ENCODE measurements around the gene ARVCF. TPM values are rescaled to one million over a fixed set of nuclear protein-coding genes. Genes with fewer than 3 reads are reported as not detected.

Gene ARVCF
- total RNA-seq, 1 donor from 2014 or later = 109 TPM

DNA sequence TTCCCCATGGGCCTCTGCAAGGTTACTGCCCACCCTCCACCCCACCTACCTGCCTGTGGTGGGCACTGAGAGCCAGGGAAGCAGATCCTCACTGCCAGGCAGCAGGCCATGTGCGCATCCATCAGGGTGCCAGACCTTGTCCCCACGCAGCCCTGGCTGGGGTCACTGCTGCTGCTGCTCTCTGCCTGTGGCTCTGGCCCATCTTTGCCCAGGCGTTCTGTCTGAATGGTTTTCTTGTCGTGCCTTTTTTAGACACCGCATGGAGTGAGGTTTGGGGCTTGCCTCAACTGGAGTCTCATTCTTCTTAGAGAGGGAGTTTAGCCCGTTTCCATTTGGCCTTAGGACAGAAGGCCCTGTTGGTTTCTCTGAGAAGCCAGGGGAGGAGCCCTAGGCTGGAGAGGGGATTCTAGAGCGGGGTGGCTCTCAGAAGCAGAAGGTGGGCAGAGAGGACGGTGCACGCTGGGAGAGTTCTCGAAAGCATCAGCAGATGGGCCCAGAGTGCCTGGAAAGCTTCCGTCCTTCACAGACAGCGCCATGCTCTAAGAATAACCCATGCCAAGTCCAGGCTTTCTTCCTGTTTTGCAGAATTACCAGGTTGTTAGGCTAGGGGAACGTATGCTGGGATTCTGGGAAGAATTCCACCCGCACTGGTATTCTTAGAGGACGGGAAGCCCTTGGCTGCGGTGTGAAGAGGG is 12.4 kb upstream of the ARVCF start:
- DNase-seq (ENCODE audit: low read depth) = no peak
- TF ChIP-seq CTCF (conservative IDR thresholded peaks at IDR 0.05; ENCODE audit: low read depth, low read length) = no peak
- H3K4me3 ChIP-seq (ENCODE audit: low read depth, low read length) = no peak overlapping the region

GRCh38 chr22:20027966-20028854 is 11.6 kb upstream of the ARVCF start:
- H3K4me3 ChIP-seq (ENCODE audit: low read depth, low read length) = no peak overlapping the region
- peak; percentile 42 for TF ChIP-seq CTCF (conservative IDR thresholded peaks at IDR 0.05; ENCODE audit: low read depth, low read length)
- DNase-seq (ENCODE audit: low read depth) = no peak

GRCh38 chr22:20026996-20027601 is 10.5 kb upstream of the ARVCF start:
- H3K4me3 ChIP-seq (ENCODE audit: low read depth, low read length) = no peak overlapping the region
- no peak for TF ChIP-seq CTCF (conservative IDR thresholded peaks at IDR 0.05; ENCODE audit: low read depth, low read length)
- DNase-seq (ENCODE audit: low read depth) = no peak

GRCh38 chr22:20026204-20026908 is 9.7 kb upstream of the ARVCF start:
- TF ChIP-seq CTCF (conservative IDR thresholded peaks at IDR 0.05; ENCODE audit: low read depth, low read length) = no peak
- H3K4me3 ChIP-seq (ENCODE audit: low read depth, low read length) = no peak overlapping the region

GRCh38 chr22:20025401-20026203 is 9.0 kb upstream of the ARVCF start:
- DNase-seq (ENCODE audit: low read depth) = no peak
- TF ChIP-seq CTCF (conservative IDR thresholded peaks at IDR 0.05; ENCODE audit: low read depth, low read length) = no peak

More at GRCh38 chr22:20026204-20026908, 9.7 kb upstream of the ARVCF start:
- no peak for DNase-seq (ENCODE audit: low read depth)

More at GRCh38 chr22:20025401-20026203, 9.0 kb upstream of the ARVCF start:
- H3K4me3 ChIP-seq (ENCODE audit: low read depth, low read length) = no peak overlapping the region
